Measurements from ENCODE around the gene CEP89.
"Not testable (repeated sequence)": the region's sequence is repeated elsewhere in the genome, so short reads cannot be mapped to it uniquely, and the experiment has no call there.

The CEP89 gene

DNA sequence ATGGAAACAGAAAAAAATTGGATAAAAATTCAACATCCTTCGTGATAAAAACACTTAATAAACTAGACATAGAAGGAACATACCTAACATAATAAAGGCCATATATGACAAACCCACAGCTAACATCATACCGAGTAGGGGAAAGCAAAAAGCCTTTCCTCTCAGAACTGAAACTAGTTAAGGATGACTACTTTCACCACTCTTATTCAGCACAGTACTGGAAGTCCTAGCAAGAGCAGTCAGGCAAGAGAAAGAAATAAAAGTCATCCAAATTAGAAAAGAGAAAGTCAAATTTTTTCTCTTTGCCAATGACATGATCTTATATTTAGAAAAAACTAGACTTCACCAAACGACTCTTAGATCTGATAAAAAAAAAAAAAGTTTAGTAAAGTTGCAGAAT is 76.4 kb downstream of the CEP89 start:
- no peak for DNase-seq (ENCODE audit: low spot score)

DNA sequence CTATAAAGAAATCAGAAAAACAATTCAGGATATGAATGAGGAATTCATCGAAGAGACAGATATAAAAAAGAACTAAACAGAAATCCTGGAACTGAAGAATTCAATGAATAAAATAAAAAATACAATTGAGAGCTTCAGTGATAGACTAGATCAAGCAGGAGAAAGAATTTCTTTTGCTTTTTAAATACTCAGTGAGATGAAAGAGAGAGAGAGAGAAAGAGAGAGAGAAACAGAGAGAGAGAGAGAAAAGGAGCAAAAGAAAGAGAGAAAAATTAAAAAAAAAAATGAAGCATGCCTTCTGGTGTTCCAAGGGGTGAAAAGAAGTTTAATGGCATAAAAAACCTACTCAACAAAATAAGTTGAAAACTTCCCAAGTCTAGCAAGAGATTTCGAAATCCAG is 80.1 kb downstream of the CEP89 start:
- DNase-seq (ENCODE audit: low spot score): no peak

DNA sequence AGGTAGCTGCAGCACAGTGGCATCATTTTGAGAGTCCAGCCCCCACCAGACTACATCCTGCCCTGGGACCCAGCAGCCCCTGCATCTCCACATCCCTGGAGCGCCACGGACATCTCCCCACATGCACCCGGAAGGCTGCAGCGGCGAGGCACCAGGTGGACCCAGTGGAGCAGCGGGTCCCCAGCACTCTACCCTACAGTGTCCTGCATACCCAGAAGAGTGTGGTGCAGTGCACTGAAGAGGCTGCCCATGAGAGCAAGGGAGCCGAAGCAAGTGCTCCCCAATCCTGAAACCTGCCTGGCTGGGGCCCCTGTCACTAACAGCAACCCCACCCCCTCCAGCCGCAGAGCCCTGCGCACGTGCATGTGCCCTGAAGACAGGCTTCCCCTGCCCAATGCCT is 80.9 kb downstream of the CEP89 start:
- DNase-seq (ENCODE audit: low spot score): no peak

DNA sequence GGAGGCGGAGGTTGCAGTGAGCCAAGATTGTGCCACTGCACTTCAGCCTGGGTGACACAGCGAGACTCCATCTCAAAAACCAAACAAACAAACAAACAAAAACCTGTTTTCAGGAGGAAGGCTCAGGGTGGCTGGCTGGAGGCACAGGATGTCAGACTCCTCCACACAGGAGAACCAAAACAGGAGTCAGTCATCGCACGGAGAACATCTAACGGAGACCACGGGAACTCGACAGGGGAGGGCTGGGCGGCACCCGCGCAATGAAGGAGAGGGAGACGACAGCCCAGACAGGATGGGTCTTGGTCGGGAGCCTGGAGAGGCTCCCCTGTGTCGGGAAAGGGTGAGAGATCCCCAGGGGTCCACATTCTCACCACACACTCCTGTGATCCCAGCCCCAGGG is 81.4 kb downstream of the CEP89 start:
- no peak for DNase-seq (ENCODE audit: low spot score)

DNA sequence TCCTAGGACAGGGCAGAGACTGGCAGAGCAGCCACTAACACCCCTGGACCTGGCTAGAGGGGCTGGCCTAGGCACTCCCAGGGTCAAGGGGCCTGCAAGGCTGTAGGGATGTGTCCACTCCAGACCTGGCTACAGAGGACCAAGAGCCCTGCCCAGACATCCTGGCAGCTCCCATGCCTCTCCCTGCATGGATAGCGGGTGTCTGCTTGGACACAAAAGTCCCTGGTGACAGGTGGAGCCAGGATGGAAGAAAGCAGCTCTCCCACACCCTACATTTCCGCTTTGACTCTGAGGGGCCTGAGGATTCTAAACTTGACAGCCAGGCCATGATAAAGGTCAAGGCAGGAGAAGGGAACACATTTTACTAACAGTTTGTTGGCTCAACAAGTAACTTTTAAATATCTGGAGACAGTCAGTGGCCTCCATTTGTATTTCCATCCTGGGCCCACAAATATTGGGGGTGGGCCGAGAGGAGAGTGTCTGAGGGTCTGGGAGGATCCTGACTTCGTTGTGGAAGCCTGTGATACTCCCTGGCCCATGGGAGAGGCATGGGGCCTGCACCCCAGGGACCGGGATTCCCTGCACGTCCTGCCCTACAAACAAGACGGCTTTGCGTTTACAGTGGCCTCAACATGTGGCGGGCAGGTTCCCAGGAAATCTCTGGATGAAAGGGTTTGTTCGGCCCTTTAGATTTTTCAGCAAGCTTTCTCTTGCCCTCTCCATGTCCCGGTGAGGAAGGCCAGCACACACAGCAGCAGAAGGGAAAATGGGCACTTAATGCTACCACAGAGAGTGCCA is 82.4 kb downstream of the CEP89 start:
- no peak for DNase-seq (ENCODE audit: low spot score)

DNA sequence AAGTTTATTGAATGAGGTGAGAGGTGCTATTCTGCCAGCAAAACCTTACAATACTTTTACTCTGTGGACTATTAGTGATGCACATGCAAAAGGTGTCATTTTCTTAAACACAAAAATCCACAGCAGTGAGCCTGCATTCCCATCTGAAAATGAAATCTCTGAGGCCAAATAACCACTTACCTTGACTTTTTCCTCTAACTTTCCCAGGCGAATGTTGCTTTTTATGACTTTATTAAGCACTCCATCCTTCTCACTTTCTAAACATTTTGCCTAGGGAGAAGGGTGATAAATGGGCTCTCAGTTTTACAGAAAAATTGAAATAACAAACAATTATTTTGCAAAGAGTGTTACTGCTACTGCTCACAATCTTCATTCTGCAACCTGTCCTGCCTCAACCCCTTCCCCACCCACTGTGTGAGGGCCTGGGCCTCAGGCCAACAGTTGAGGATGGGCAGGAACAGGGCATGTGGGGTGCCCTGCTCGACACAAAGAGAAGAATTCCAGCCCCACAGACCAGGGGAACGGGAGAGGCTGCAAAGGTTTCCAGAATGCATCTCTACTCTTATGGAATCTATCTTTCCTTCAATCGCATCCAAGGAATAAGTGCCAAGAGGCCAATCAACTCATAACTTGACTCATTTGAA is 84.1 kb downstream of the CEP89 start:
- no peak for DNase-seq (ENCODE audit: low spot score)

DNA sequence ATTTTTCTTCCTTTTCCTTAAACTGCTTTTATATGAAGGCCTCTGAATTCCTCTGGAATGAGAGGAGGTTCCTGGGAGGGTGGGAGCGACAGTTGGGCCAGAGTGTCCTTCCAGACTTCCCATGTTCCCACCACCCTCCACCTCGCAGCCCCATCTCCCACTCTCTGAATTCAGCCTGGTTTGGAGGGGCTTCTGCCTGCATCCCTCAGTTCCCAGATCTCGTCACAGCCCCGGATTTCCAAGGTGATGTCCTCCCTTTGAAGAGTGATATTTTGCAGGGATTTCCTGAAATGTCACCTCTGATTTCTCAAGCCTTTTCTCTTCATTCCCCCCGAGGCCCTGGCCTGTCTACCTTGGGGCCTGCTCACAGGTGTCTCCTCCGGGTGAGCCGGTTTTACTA is 85.5 kb downstream of the CEP89 start:
- no peak for DNase-seq (ENCODE audit: low spot score)

DNA sequence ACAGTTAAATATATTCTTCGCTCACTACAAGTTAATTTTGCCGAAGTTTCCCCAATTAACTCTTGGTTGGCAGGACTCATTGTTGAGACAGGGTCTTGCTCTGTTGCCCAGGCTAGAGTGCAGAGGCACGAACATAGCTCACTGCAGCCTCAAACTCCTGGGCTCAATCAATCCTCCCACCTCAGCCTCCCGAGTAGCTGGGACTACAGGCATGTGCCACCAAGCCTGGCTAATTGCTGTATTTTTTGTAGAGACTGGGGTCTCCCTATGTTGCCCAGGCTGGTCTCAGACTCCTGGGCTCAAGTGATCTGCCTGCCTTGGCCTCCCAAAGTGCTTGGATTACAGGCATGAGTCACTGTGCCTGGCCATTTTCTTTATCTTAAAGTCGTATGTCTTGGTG is 86.5 kb downstream of the CEP89 start:
- not testable (repeated sequence) for DNase-seq (ENCODE audit: low spot score)

DNA sequence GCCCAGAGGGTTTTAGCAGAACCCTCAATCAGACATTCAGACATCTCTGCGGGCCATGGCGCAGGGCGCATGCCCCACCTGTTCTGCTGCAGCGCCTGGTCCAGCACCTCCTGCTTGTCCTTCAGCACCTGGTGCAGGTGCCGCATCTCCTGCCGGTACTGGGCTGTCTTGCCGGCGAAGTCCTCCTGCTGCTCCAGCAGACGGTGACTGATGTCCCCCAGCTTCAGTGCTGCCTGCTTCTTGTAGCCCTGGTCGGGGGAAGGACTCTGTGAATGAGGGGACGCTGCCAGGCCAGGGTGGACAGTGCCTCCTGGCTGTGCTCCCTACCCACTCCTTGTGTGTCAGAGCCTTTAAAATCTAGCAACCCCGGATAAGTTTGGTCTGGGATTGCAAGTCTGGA is 90.0 kb downstream of the CEP89 start:
- DNase-seq (ENCODE audit: low spot score): no peak

DNA sequence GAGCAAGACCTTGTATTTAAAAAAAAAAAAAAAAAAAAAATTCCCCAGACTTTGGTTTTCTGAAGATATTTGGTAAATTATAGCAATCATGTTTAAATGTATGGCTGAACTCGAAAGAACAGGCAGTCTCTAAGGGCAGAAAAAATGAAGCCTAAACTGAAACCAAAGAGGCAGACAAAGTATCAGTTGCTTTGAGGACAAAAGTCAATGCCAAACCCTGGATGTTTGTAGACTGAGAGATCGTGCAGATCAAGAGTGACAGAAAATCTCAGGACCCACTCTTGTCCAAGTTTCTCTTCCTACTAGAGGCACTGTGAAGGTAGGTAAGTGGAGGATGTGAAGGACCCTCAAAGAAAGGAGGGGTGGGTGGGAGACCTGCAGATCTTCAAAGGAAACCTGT is 91.1 kb downstream of the CEP89 start:
- DNase-seq (ENCODE audit: low spot score): no peak

DNA sequence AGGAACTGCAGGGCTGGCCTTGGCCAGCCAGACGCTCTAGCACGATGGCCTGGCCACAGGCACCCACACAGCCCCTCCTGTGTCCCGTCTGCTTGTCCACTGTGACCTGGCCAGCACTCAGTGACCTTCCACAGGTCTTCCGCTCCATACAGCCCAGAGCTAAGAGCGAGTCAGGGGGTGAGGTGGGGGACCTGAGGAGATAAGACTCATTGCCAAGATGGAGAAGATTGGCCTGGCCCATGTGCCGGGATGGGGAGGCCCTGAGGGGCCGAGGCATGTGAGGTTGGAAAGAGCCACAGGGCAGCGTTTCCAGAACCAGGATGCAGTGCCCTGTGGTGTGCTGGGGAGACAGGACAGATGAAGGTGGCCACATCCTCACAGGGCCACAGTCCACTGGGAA is 92.0 kb downstream of the CEP89 start:
- no peak for DNase-seq (ENCODE audit: low spot score)

DNA sequence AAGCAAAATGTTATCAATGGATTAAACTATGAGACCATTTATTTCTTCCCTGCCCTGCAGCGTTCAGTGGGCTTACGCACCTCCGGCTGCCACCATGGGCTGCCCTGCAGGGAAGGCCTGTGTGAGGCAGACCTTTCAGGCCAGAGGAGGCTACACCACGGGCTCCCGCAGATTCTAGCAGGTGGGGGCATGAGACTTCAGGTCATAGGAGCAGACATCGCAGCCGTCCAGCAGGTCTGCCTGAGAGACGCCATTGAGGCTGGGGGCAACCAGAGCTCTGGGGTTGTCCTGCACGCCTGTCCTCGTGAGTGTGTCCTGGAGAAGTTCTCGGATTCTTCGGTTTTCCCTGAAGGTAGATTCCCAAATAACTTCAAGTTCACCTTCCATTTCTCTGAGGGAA is 92.8 kb downstream of the CEP89 start:
- no peak for DNase-seq (ENCODE audit: low spot score)

DNA sequence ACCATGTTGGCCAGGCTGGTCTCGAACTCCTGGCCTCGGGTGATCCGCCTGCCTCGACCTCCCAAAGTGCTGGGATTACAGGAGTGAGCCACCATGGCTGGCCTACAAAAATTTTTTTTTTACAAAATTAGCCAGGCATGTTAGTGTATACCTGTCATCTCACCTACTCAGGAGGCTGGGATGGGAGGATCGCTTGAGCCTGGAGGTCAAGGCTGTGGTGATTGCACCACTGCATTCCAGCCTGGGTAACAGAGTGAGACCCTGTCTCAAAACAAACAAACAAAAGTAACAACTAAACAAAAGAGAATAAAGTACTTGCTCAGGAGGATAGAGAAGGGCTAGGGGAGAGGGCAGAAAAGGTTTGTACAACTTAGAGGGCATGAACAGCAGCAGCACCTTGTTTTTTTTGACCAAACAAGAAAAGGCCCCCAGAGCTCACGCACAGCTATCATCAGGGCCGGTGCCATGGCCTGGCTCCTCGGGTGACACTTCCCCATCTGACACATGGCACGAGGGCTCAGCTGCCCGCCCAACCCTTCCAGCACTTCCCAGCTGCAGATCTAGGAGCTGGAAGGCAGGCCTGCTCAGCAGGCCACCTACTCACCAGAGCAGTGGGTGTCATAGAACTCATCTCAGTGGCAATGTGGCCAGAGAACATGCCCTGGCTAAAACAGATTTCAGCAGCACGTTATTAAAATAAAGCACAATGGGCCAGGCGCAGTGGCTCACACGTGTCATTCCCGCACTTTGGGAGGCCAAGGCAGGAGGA is 93.6 kb downstream of the CEP89 start:
- DNase-seq (ENCODE audit: low spot score): no peak

DNA sequence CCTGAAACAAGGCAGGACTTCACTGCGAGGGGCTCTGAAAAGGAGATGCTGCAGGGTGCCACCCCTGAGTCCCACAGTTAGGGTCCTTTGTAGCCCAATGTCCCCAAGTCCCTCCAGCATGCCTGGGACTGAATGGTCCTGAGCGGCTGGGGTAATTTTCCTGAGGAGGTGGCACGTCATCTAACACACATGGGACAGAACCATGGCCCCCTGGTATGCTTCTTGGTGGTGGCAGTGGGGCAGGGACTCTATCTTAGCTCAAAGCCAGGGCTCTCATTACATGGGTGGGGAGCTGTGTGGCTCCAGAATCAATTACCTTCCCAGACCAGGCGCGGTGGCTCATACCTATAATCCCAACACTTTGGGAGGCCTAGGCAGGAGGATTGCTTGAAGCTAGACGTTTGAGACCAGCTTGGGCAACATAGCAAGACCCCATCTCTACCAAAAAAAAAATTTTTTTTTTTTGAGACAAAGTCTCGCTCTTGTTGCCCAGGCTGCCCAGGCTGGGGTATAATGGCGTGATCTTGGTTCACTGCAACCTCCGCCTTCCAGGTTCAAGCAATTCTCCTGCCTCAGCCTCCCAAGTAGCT is 94.3 kb downstream of the CEP89 start:
- no peak for DNase-seq (ENCODE audit: low spot score)

DNA sequence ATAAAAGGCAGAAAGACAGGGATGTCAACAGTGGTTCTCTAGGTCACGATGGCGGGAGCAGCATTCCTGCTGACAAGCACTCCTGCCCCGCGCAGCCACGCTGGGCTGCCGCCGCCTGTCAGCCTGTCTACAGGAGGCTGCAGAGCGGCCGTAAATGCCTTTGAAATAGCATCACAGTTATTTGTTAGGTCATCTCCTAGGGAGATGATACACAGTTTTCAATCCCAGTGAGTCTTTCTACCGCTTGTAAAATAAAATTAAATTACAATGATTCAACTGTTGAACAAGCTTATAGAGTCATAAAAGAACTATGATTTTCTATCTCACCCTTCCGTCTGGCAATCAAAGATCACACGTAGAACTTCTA is 94.9 kb downstream of the CEP89 start:
- no peak for DNase-seq (ENCODE audit: low spot score)

DNA sequence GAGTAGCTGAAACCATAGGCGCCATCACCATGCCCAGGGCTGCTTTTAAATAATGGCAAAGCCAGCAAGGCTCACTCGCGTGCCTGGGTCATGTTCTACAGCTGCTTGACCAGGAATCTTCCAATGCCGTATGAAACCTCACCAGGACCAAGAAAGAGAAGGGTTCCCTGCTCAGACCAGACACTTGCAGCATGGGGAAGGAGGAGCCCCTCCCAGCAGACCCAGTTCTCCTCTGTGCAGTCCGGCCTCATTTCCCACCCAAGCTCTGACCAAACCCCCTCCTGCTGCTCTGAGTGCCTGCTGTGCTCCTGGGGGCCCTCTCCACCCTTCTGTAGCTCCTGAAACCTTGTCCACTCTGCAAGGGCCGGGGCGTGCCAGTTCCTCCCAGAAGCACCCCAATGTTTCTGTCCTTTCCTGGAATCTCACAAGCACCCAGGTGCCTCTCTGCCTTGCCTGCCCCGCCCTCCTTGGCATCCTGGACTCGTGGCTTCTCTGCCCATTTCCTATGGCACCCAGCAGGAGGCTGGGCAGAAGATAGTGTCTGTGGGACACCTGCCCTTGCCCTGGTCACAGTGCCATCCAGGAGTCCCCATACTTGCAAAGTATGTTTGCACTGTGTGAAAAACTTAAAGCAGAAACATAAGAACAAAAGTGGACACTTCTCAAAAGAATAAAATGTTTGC is 95.4 kb downstream of the CEP89 start:
- DNase-seq (ENCODE audit: low spot score): no peak

DNA sequence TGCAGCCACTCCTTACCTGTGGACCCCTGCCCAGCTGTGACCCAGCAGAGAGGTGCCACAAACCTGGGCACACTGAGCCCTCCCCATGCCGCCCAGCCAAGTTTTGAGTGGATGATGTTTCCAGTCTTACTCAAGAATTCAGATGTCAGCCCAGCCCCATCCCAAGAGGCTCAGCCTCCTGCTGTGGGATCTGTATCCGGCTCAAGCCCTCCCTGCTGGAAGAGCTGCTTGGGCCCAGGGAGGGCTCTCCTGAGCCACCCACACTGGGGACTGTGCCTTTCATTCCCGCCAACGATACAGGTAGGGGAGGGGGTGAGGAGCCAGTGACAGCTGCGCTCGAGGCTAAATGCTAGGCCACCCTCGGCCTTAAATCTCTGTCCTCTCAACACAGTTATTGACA is 96.3 kb downstream of the CEP89 start:
- DNase-seq (ENCODE audit: low spot score): no peak

DNA sequence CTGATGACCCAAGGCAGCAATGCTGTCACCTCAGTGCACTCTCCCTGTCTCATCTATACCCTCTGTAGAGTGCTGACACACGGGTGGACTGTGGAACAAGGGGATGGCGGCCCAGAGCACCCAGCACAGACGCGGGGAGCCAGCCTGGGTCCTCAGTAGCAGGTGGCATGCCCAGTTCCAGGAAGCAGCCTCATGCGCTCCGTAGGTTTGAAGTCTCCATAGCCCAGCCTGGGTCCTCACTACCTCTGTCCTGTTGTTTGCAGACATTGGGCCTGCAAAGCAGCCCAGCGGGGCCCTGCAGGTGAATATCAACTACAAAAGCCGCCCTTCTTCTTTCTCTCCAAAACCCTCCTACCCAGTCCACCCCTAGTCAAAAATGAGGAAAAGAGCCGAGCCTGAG is 97.2 kb downstream of the CEP89 start:
- no peak for DNase-seq (ENCODE audit: low spot score)

DNA sequence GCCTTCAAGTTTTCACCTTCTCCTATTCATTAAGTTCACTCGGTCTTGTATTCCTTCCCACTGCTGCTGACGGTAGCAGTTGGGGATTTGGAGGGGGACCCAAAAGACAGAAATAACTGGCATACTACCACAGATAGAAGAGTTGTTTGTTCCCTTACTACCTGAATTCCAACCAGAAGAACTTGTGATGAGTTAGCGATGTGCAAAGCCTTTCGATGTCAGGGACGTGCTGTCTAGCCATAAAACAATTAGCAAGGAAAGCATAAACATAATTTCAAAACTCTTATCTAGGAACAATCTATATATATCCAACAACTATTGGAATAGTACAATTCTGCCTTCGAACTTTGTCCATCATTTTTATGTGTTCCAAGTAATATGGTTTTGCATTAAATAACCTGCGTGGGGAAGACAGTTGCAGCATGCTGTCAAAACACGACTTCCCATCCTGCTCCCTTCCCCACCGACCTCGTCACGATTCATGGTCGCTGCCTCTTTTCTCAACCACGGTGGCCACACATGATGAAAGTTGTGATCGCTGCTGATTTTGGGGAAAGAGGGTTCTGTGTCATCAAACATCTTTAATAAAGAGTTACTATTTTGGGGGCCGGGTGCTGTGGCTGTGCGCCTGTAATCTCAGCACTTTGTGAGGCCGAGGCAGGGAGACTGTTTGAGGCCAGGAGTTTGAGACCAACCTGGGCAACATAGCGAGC is 98.4 kb downstream of the CEP89 start:
- DNase-seq (ENCODE audit: low spot score): no peak

DNA sequence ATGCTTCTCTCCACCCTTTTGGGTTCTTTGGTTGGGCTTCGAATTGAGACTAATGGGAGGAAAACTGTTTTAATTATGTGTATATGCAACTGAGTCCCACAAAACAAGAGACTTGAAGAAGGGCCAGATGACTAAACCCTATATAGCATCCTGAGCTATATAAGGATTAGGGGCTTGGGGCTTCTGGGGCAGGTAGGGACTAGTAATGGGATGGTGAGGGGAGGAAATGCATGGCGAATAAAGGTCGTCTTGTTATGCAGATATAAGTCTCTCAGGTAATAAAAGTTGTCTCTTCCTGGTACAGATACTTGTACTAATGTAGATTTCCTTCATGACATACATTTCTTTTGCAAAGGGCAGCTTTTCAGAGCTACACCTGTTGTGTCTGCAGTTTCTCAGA is 99.4 kb downstream of the CEP89 start:
- no peak for DNase-seq (ENCODE audit: low spot score)

DNA sequence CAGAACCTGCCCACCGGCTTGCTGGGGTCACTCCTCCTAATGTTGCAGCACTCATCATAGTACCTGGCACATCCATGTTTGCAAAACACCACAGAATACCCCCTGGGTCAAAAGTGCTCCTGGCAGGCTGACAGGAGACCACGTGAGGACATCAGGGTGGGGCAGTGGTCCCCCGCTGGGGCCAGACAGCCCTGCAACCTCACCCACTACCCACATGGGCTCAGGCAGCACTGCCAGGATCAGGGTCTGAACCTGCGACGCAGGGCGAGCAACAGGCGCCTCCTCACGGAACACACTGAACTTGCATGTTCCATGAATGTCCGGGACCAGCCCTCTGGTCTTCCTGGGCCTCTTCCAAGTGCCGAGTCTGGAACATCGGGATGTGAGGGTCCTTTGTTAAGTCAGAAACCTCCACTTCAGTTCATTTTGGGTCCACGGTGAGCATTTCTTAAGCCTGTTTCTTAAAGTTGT is 100.7 kb downstream of the CEP89 start:
- no peak for DNase-seq (ENCODE audit: low spot score)

Measured in HuH-7.5 (cell line).